ENCODE measurements around the gene FMN1. TPM values are rescaled to one million over a fixed set of nuclear protein-coding genes. Genes with fewer than 3 reads are reported as not detected.

The FMN1 gene
- total RNA-seq, 1 donor from 2014 or later, result 37.1 TPM

- no peak for DNase-seq (ENCODE audit: low spot score)
Measured at GRCh38 chr15:33126559-33127290, 67.8 kb downstream of the FMN1 start.

- DNase-seq (ENCODE audit: low spot score), result no peak
Measured at GRCh38 chr15:33125894-33126537, 68.5 kb downstream of the FMN1 start.

GRCh38 chr15:33124811-33125210 is 69.7 kb downstream of the FMN1 start:
- no peak for DNase-seq (ENCODE audit: low spot score)

- DNase-seq (ENCODE audit: low spot score), result no peak
Measured at GRCh38 chr15:33124279-33124678, 70.2 kb downstream of the FMN1 start.

- DNase-seq (ENCODE audit: low spot score), result no peak
Measured at GRCh38 chr15:33119865-33120264, 74.6 kb downstream of the FMN1 start.

- no peak for DNase-seq (ENCODE audit: low spot score)
Measured at GRCh38 chr15:33119273-33119672, 75.2 kb downstream of the FMN1 start.

GRCh38 chr15:33116198-33116597 is 78.3 kb downstream of the FMN1 start:
- DNase-seq (ENCODE audit: low spot score), result no peak

GRCh38 chr15:33115191-33115861 is 79.2 kb downstream of the FMN1 start:
- no peak for DNase-seq (ENCODE audit: low spot score)

GRCh38 chr15:33114374-33114717 is 80.2 kb downstream of the FMN1 start:
- DNase-seq (ENCODE audit: low spot score), result no peak

GRCh38 chr15:33113666-33114373 is 80.7 kb downstream of the FMN1 start:
- DNase-seq (ENCODE audit: low spot score), result no peak

- DNase-seq (ENCODE audit: low spot score), result no peak
Measured at GRCh38 chr15:33112541-33113105, 81.9 kb downstream of the FMN1 start.

GRCh38 chr15:33111041-33111451 is 83.5 kb downstream of the FMN1 start:
- no peak for DNase-seq (ENCODE audit: low spot score)

- DNase-seq (ENCODE audit: low spot score), result no peak
Measured at GRCh38 chr15:33109345-33109744, 85.2 kb downstream of the FMN1 start.

GRCh38 chr15:33108518-33108917 is 86.0 kb downstream of the FMN1 start:
- no peak for DNase-seq (ENCODE audit: low spot score)

- DNase-seq (ENCODE audit: low spot score), result no peak
Measured at GRCh38 chr15:33107950-33108349, 86.6 kb downstream of the FMN1 start.

GRCh38 chr15:33104212-33104611 is 90.3 kb downstream of the FMN1 start:
- no peak for DNase-seq (ENCODE audit: low spot score)

GRCh38 chr15:33101036-33101435 is 93.5 kb downstream of the FMN1 start:
- DNase-seq (ENCODE audit: low spot score), result no peak

GRCh38 chr15:33100314-33100713 is 94.2 kb downstream of the FMN1 start:
- DNase-seq (ENCODE audit: low spot score), result no peak

- DNase-seq (ENCODE audit: low spot score), result no peak
Measured at GRCh38 chr15:33099739-33100138, 94.8 kb downstream of the FMN1 start.

- DNase-seq (ENCODE audit: low spot score), result no peak
Measured at GRCh38 chr15:33099213-33099612, 95.3 kb downstream of the FMN1 start.
